Naive thymus-derived CD8-positive, alpha-beta T cell (primary cell): Measurements from ENCODE around the gene TBXT. TPM values are rescaled to one million over a fixed set of nuclear protein-coding genes. Genes with fewer than 3 reads are reported as not detected.

Source experiments
- ATAC-seq, 2 donors: fragments of 150-1000 bp; cut with Tn5 transposase in 1 of 2; sonication (Bioruptor Pico), chemical (Tn5 transposase) in 1 of 2; 1 replicate in 1 of 2; 2 replicates in 1 of 2; pipeline ENCODE4 v1.10.0; 2021; ENCODE audit warnings: mild to moderate bottlenecking in 2 of 2, moderate library complexity in 2 of 2
- POLR2A ChIA-PET: fragments of 350-600 bp; sonication (Branson Sonifier 250); formaldehyde crosslinking; loops from one replicate; lab custom pipeline; 2021; ENCODE audit warnings: antibody characterized with exemption; lab: Charles Lee
- DNase-seq, 10 donors: peaks; one replicate each; pipeline versions ENCODE4 v3.0.0 to v3.0.0-alpha.2; 2020 to 2022
- H3K27ac Mint-ChIP-seq, 10 donors: one replicate each; pipeline ENCODE4 v1.8.0; 2020 to 2022; ENCODE audit warnings: mild to moderate bottlenecking in 10 of 10, mixed read lengths in 10 of 10, moderate library complexity in 4 of 10, inconsistent platforms in 1 of 10
- H3K27me3 Mint-ChIP-seq, 5 donors: one replicate each; pipeline ENCODE4 v1.8.0; 2021 to 2022; ENCODE audit warnings: mixed read lengths in 5 of 5
- H3K36me3 Mint-ChIP-seq, 3 donors: one replicate each; pipeline ENCODE4 v1.8.0; 2020 to 2022; ENCODE audit warnings: mixed read lengths in 3 of 3, mild to moderate bottlenecking in 2 of 3, inconsistent platforms in 1 of 3
- H3K4me1 Mint-ChIP-seq, 4 donors: one replicate each; pipeline ENCODE4 v1.8.0; 2021 to 2022; ENCODE audit warnings: mixed read lengths in 4 of 4
- H3K4me3 Mint-ChIP-seq, 10 donors: one replicate each; pipeline ENCODE4 v1.8.0; 2020 to 2022; ENCODE audit warnings: mild to moderate bottlenecking in 10 of 10, mixed read lengths in 10 of 10, moderate library complexity in 6 of 10, inconsistent platforms in 1 of 10
- H3K9me3 Mint-ChIP-seq, 9 donors: one replicate each; pipeline ENCODE4 v1.8.0; 2020 to 2022; ENCODE audit warnings: mixed read lengths in 9 of 9, mild to moderate bottlenecking in 3 of 9, inconsistent platforms in 1 of 9, moderate library complexity in 1 of 9
- polyA plus RNA-seq, 3 donors: library from polyadenylated mRNA; unstranded; fragments of 300-500 nt; fragmentation: Illumina TruSeq; gene quantifications; one replicate each; pipeline ENCODE4 v1.2.3, GENCODE V29; 2021
- total RNA-seq, 8 experiments: library from RNA in 2 of 8; stranded (reverse) in 2 of 8; gene quantifications; one replicate each; pipeline ENCODE4 v1.2.3 and lab custom pipeline; 2021 to 2026

Gene TBXT
- total and polyA plus RNA-seq, 5 experiments from 2014 or later, result not detected

DNA sequence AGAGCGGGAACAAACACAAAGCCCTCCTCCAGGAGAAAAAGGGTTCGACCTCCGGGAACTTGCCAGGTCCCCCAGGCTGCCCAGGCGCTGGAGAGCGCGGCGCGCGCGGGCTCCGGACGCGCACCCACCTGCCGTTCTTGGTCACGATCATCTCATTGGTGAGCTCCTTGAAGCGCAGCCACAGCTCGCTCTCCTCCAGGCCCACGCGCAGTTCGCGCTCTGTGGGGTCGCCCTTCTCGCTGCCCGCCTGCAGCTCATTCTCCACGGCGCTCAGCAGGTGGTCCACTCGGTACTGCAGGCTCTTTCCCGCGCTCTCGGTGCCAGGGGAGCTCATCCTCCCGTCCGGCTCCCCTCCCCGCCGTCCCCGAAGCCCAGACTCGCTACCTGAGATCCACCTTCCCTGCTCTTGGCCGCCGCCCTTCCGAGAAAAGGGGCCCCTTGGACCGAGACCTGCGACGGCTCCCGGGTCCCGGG is 356 bp downstream of the TBXT start:
- Mint-ChIP-seq H3K36me3 (peaks cover 0 to 2% (median 0%) of the 10 kb centered on the region in 3 donors), H3K27ac (no peak overlapping the region)
- POLR2A ChIA-PET, result no interaction called here

GRCh38 chr6:166166314-166167257 is 1.1 kb downstream of the TBXT start:
- peaks cover 8 to 27% (median 12%) of the 10 kb centered on the region in 4 donors for H3K4me1 Mint-ChIP-seq
- no peak for DNase-seq
- peak overlapping the region in 1 of 10 donors; percentile 81 for H3K27ac Mint-ChIP-seq
- peaks cover 43 to 75% (median 62%) of the 10 kb centered on the region in 5 donors for H3K27me3 Mint-ChIP-seq
- POLR2A ChIA-PET, result no interaction called here
- no peaks in the 10 kb centered on the region for H3K9me3 Mint-ChIP-seq
- H3K4me3 Mint-ChIP-seq, result peak overlapping the region in 6 of 10 donors; percentile 24 to 59 (median 30)
- peaks cover 0 to 2% (median 0%) of the 10 kb centered on the region in 3 donors for H3K36me3 Mint-ChIP-seq
- ATAC-seq, result no peak

More for the DNA sequence above, 356 bp downstream of the TBXT start:
- no peak for DNase-seq
- Mint-ChIP-seq H3K4me1 (peaks cover 8 to 27% (median 12%) of the 10 kb centered on the region in 4 donors), H3K27me3 (peaks cover 43 to 70% (median 62%) of the 10 kb centered on the region in 5 donors), H3K9me3 (no peaks in the 10 kb centered on the region), H3K4me3 (peak overlapping the region in 4 of 10 donors; percentile 31 to 71 (median 48))
- no peak for ATAC-seq

DNA sequence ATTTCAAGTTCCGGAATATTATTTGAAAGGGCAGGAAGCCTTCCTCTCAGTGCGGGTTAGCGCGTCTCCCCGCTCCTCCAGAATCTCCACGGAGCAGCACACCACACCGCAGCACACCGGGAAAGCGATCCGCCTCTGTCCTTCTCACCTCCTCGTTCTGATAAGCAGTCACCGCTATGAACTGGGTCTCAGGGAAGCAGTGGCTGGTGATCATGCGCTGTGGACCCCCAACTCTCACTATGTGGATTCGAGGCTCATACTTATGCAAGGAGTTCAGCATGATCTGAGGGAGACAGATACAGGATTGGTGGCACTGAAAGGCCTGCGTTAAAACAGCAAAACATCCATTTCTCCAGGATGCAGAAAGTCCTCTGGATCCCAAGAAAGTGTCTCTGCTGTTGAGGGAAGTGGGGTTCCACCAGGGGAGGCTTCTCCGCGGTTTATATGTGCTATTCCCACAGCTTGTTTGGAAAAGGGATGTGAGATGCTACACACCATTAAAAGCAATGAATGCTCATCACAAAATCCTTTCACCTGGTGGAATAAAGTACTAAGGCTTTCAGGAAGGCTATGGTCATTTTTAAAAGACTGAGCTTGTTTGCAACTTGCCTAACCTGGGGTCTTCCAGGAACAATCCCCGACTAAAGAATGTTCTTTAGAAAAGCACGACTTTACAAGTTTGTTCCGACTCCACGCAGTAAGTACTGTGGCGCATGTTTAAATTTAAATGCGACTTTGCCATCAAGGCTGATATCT is 1.9 kb downstream of the TBXT start:
- POLR2A ChIA-PET, result no interaction called here
- peaks cover 43 to 71% (median 60%) of the 10 kb centered on the region in 5 donors for H3K27me3 Mint-ChIP-seq
- H3K4me1 Mint-ChIP-seq, result peaks cover 8 to 27% (median 12%) of the 10 kb centered on the region in 4 donors
- ATAC-seq (no peak), DNase-seq (no peak)
- H3K27ac Mint-ChIP-seq, result no peak overlapping the region
- no peaks in the 10 kb centered on the region for H3K9me3 Mint-ChIP-seq
- peaks cover 0 to 2% (median 0%) of the 10 kb centered on the region in 3 donors for H3K36me3 Mint-ChIP-seq
- peak overlapping the region in 5 of 10 donors; percentile 26 to 59 (median 33) for H3K4me3 Mint-ChIP-seq

- POLR2A ChIA-PET, result no interaction called here
- H3K4me3 Mint-ChIP-seq, result no peak overlapping the region
- ATAC-seq (no peak), DNase-seq (no peak)
- no peak overlapping the region for H3K27ac Mint-ChIP-seq
- no peaks in the 10 kb centered on the region for H3K9me3 Mint-ChIP-seq
- no peaks in the 10 kb centered on the region for H3K36me3 Mint-ChIP-seq
- peaks cover 0 to 16% (median 5%) of the 10 kb centered on the region in 4 donors for H3K4me1 Mint-ChIP-seq
- H3K27me3 Mint-ChIP-seq, result peaks cover 31 to 61% (median 43%) of the 10 kb centered on the region in 5 donors
Measured at GRCh38 chr6:166162599-166163342, 4.9 kb downstream of the TBXT start.

GRCh38 chr6:166157930-166158617 is 9.6 kb downstream of the TBXT start:
- H3K4me1 Mint-ChIP-seq, result no peaks in the 10 kb centered on the region
- ATAC-seq (no peak), DNase-seq (no peak)
- POLR2A ChIA-PET, result no interaction called here
- no peaks in the 10 kb centered on the region for H3K9me3 Mint-ChIP-seq
- H3K36me3 Mint-ChIP-seq, result no peaks in the 10 kb centered on the region
- H3K27me3 Mint-ChIP-seq, result peaks cover 4 to 44% (median 12%) of the 10 kb centered on the region in 5 donors
- no peak overlapping the region for H3K4me3 Mint-ChIP-seq
- H3K27ac Mint-ChIP-seq, result no peak overlapping the region

DNA sequence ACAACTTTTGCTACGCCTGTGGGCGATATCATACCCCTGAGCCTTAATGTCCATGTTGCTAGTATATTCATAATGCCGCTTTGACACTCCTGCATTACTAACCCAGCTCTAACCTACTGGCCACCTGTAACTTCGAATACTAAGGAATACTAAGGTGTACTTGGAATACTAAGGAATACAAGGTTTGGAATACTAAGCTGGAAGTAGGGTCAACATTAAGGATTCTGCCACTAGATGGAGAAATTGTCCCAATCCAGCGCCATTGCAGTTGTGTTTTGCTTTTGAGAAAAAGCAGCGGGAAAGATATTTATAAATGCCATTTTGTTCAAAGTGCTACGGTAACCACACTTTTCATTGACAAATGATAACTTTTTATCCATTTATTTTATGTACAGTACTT is 10.7 kb downstream of the TBXT start:
- Mint-ChIP-seq H3K9me3 (peaks cover 0 to 3% (median 0%) of the 10 kb centered on the region in 9 donors), H3K4me1 (no peaks in the 10 kb centered on the region), H3K4me3 (no peak overlapping the region), H3K27ac (no peak overlapping the region), H3K36me3 (no peaks in the 10 kb centered on the region), H3K27me3 (peaks cover 0 to 43% (median 8%) of the 10 kb centered on the region in 5 donors)
- ATAC-seq, result no peak
- no peak for DNase-seq
- POLR2A ChIA-PET, result no interaction called here

DNA sequence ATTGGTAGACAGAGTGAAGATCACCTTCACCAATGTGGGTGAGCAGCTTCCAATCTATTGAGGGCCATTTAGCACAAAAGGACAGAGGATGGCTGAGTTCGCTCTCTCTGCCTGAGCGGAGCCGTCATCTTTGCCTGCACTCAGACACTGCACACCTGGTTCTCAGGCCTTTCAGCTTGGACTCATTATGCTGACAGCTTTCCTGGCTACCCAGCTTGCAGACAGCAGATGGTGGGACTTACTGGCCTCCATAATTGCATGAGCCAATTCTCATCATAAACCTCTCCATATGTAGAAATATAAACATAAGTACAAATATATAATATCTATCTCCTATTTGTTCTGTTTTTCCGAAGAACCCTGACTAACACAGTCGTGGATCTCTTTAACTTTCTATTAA is 13.7 kb downstream of the TBXT start:
- Mint-ChIP-seq H3K4me3 (no peak overlapping the region), H3K9me3 (peaks cover 6 to 25% (median 11%) of the 10 kb centered on the region in 9 donors), H3K27ac (no peak overlapping the region), H3K27me3 (peaks cover 4 to 43% (median 9%) of the 10 kb centered on the region in 5 donors), H3K4me1 (no peaks in the 10 kb centered on the region), H3K36me3 (peaks cover 0 to 13% (median 0%) of the 10 kb centered on the region in 3 donors)
- POLR2A ChIA-PET, result no interaction called here
- DNase-seq (no peak), ATAC-seq (no peak)

DNA sequence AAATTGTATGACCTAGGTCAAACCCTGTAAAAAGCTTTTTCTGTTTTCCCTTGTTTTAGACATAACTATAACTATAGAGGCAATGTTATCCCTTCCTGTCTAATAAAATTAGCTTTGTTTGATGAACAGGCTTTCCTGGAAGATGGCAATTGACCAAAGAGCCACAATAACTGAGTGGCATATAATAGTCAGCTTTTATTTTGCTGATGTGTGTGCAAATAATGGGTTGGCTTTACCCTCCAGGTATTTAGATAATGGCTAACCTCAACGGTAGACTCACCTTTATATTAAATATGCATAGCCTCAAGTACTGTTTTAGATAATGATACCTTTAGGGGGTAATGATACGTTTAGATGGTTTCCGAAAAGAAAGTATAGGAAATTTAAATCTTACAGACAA is 15.0 kb downstream of the TBXT start:
- Mint-ChIP-seq H3K27me3 (peaks cover 5 to 45% (median 9%) of the 10 kb centered on the region in 5 donors), H3K36me3 (peaks cover 0 to 13% (median 0%) of the 10 kb centered on the region in 3 donors), H3K4me1 (no peaks in the 10 kb centered on the region), H3K9me3 (peaks cover 6 to 29% (median 15%) of the 10 kb centered on the region in 9 donors), H3K27ac (no peak overlapping the region), H3K4me3 (no peak overlapping the region)
- POLR2A ChIA-PET, result no interaction called here
- no peak for ATAC-seq
- no peak for DNase-seq

DNA sequence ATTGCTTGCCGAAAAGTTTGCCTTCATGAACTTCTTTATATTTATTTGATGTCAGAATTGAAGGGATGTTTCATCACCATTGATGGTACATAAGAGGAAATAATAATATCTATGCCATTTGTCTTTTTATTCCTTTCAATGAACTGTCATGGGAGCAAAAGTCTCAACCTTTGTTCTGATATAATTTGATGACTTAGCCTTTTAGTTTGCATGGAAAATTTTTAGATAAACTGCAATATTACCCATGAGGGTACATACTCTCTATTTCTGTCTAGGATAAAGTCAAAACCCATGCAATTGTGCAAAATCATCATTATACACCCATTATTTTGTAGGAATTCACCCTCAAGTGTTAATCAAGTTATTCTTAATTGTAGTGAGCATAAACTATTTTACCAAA is 15.9 kb downstream of the TBXT start:
- H3K4me3 Mint-ChIP-seq, result no peak overlapping the region

GRCh38 chr6:166145751-166146150 is 21.9 kb downstream of the TBXT start:
- Mint-ChIP-seq H3K4me1 (no peaks in the 10 kb centered on the region), H3K9me3 (peaks cover 0 to 17% (median 9%) of the 10 kb centered on the region in 9 donors), H3K27me3 (peaks cover 5 to 26% (median 13%) of the 10 kb centered on the region in 5 donors), H3K4me3 (no peak overlapping the region), H3K36me3 (peaks cover 0 to 8% (median 0%) of the 10 kb centered on the region in 3 donors), H3K27ac (no peak overlapping the region)
- no peak for ATAC-seq
- DNase-seq, result no peak
- POLR2A ChIA-PET, result no interaction called here

More for the DNA sequence above, 15.9 kb downstream of the TBXT start:
- DNase-seq (no peak), ATAC-seq (no peak)
- peaks cover 0 to 13% (median 0%) of the 10 kb centered on the region in 3 donors for H3K36me3 Mint-ChIP-seq
- no peak overlapping the region for H3K27ac Mint-ChIP-seq
- H3K4me1 Mint-ChIP-seq, result no peaks in the 10 kb centered on the region
- peaks cover 3 to 43% (median 9%) of the 10 kb centered on the region in 5 donors for H3K27me3 Mint-ChIP-seq
- POLR2A ChIA-PET, result no interaction called here
- peaks cover 6 to 29% (median 15%) of the 10 kb centered on the region in 9 donors for H3K9me3 Mint-ChIP-seq

- Mint-ChIP-seq H3K36me3 (no peaks in the 10 kb centered on the region), H3K27me3 (peaks cover 3 to 17% (median 6%) of the 10 kb centered on the region in 5 donors), H3K4me1 (no peaks in the 10 kb centered on the region), H3K9me3 (peaks cover 0 to 2% (median 0%) of the 10 kb centered on the region in 9 donors), H3K27ac (no peak overlapping the region), H3K4me3 (no peak overlapping the region)
- no peak for ATAC-seq
- POLR2A ChIA-PET, result no interaction called here
- DNase-seq, result no peak
Measured at GRCh38 chr6:166143011-166143410, 24.6 kb downstream of the TBXT start.
